Stimulated activated CD4-positive, alpha-beta T cell treated with anti-CD3 and anti-CD28 coated beads, Interleukin-2, amount 100 ng/mL, for 24 hours (primary cell): Measurements from ENCODE around the gene MTUS2.

Experiments
- DNase-seq, 2 donors: peaks; one replicate each; pipeline ENCODE4 v3.0.0-alpha.2; 2020

Gene MTUS2

DNA sequence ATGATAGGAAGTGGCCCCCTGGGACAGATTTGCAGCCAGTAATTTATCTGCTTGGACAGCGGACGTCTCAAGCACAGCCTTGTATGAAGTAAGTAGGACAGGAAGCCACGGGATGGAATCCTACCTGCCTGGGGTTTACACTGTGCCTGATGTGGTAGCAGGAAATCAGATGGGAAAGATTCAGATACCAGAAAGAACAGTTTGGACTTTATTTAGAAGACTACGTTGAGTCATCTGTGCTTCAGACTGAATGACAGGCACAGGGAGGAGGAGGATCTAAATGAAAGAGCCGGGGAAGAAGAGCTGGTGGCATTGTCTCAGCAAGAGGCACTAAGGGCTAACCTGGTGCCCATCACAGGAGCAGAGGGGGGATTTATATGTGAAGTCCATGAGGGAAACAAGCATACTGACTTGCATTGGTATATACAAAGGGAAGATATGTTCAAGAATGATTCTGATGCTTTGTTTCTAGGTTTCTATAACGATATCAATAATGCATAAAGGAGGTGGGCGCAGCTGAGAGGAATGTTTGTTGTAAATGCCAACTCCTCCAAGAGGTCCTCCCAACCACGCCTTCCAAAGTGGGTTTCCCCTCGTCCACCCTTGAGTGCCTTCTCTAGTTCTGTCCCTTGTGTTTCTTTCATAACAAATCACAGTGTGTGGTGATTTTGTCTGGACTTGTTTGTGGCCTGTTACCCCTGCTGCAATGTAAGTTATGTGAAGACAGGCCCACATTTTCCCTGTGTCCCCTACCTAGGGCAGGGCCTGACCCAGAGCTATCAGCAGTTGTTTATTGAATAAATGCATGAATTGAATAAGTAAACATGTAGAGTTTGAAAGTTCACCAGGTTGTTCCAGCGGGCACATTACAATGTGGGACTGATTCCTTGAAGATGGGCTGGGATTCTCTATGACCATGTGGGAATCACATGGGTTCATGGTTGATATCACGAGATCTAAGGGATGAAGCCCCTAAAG, 446.9 kb downstream of the MTUS2 start:
- no peak for DNase-seq

DNA sequence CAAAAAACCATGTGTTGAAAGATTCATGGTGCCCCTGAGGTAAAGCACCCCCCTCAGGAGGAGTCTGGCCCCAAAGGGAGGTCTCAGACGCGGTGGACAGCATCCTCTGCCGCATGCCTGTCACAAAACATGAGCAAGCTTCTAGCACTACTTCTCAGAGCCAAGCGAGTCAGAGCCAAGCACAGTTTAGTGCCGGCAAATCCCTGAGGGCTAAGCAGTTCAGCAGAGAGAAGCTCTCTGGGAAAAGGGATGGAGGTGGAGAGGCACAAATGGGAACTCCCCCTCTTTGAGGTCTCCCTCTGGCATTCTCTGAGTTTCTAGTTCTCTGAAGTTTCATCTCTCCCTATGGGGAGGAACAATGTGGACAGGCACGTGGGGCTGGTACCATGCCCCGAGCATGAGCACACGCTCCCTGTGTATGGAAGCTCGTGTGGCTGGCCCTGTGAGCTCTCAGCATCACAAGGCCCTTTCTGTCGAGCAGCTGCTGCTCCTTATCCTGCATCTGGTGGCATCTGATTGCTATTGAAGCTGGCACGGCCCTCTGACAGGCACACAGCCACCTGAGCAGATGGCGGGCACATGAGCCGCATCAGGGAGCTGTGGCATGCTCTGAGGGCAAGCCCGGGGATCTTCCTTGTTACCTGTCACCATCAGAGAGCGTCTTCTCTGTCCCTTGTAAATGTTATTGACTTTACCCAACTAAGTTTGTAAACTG, 450.3 kb downstream of the MTUS2 start:
- DNase-seq: no peak

DNA sequence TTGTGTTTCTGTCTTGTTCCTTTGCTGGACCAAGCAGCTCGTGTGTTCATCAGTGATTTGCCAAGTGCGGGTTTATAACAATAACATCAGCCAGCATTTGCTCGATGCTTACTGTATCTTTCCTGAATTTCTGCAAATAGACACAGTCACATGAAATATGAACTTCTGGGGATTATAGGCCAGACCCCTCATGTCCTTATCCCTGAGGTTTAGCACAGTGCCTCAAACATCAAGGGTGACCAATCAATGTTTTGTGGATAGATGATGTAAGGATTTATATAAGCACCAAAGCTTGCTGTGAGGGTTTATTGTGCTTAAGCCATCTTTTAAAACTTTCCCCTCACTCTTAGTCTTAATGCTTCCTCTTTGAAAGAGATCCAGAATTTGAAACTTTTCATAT, 451.5 kb downstream of the MTUS2 start:
- DNase-seq: no peak

DNA sequence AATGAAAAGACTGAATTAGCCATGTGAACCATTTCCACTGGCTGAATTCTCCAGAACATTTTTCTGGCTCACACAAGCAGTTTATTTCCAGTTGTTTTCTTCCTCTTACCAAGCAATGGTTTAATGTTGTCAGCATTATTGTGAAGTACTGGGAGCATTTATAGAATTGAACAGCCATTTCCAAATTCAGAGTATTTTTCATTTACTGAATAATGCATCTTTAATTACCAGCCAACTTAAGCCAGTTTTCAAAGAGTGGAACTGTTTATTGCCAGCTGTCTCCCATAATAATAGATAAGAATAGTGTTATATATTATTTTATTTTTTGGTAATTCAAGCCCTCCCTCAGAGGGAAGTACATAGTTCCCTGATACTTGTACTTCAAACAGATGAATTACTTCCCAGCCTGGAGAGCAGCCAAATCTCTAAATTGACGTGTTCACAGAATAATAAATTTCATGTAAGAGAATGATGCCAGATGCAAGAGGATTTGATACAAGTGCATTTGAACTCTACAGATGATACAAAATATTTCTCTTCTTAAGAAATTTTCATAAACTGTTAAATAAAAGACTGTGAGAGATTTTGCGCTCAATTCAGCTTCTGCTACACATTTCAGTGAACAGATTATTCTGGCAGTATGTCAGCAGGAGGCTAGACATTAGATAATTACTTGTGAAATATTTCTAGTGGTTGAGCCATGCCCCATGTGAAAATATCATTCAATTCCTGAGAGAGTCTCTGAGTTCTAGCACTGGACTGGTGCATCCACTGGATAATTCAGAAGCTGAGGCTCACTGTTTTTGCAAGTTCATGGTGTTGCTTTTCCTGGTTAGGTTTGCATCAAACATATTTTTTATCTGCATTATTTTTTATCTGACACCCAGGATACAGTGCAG, 459.5 kb downstream of the MTUS2 start:
- DNase-seq: no peak

DNA sequence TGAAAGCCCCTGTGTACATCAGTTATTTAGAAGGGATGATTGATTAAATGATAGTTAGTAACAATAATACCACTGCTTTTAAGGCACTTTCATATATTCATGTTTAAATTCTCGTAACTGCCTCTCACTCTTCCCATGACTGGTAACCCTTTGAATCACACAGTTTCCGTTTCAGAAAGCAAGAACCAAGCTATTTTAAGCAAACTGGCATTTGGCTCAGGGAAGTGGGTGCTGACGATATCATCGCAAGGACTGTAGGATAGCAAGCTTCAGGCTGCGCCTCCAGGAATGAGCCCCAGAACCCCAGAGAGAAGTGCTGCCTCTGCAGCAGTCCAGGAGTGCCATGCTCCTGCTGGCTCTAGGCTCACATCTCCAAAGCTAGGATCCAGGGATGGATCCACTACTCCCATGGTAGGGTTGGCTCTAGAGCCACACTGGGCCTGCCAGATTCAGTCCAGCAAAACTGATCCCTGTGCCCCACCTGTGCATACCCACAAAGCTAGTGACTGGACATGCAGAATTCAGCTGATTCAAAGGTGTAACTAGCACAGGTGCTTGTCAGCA, 461.9 kb downstream of the MTUS2 start:
- no peak for DNase-seq

DNA sequence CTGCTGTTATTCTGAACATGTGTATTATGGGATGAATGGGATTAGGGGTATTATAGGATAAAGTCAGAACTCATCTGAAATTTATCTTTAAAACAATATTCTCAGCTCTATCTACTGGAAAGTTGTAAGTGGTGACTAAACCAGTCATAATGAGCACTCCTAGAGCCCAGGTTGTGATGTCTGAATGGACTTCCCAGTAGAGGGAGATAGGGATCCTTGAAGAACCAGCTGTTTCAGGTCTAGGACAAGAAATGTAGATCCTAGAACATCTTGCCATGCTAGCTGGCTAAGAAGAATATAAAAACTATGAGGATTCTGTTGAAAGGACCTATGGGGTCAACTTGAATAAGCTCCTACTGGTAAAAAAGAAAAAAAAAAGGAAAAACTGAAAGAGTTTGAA, 464.6 kb downstream of the MTUS2 start:
- DNase-seq: no peak

DNA sequence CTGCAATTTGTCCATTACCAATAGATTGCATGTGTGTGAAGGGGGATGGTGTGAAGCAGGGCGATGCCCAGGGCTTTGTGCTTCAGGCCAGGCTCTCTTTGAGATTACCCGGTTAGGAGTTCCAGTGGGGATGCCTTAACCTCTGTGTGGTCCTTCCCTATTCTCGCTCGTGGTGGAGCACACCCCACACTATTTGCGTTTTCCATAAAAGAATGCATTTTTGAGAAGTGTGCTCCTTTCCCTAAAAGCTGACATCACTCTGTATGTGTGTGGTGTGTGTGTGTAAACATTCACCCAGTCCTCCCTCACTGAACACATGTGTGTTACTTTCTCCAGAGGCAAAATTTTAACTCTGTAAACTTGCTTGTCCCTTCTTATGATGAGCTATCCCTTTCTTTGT, 467.1 kb downstream of the MTUS2 start:
- no peak for DNase-seq

DNA sequence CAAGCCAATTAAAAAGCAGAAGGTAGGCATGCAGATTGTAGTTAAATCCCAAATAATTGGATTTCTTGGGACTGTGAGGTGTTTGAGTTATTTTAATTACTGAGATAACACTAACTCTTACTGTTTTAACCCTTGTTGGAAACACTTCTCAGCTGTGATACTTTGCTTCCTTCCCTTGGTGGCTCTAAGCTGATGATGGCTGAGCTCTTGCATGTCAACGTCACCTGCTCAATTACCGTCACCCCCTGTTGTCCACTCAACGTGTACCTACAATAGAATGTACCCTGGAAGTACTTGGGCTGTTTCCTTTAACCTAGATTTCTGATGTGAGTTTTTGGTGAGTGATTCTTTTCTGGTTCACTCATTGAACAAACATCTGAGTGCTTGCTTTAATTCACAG, 471.9 kb downstream of the MTUS2 start:
- no peak for DNase-seq

DNA sequence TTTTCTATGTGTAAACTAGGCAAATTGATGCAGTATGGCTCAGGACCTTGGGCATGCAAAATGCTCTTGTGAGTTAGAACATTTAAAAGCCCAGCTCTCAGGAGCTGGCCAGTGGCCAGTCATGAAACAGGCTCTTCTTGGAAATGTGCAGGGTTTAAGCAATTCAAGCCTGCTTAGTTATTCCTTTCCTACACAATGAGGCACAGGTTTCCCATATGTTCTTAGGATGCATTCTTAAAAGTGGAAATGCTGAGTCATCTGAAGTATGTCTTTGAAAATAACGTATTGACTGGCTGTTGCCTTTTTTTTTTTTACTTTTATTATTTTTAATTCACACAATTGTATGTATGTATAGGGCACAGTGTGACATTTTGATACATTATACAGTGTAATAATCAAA, 474.7 kb downstream of the MTUS2 start:
- DNase-seq: no peak

DNA sequence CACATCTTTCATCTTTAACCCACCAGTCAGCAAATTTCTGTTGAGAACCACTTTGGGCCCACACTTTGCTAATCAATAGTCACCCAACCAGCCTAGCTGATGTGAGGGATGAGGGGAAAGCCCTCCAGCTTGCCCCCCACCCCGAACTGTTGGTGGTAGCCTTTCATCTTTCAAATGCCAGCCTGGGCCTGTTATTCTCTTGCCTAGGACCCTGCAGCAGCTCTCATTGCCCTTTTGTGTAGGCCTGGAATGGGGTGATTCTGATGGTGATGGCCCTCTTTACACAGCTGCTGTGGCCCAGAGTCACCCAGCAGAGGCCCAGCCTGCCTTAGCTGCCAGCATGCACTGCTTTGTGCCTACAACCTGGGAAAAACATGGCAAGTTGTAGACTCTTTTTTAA, 480.9 kb downstream of the MTUS2 start:
- no peak for DNase-seq

DNA sequence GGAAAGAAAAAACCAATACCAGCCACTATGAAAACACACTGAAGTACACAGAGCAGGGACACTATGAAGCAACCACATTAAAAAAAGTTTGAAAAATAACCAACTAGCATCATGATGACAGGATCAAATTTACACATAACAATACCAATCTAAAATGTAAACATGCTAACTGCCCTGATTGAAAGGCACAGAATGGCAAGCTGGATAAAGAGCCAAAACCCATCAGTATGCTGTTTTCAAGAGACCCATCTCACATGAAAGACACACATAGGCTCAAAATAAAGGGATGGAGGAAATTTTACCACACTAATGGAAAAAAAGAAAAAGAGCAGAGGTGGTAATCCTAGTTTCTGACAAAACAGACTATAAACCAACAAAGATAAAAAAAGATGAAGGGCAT, 484.0 kb downstream of the MTUS2 start:
- no peak for DNase-seq

DNA sequence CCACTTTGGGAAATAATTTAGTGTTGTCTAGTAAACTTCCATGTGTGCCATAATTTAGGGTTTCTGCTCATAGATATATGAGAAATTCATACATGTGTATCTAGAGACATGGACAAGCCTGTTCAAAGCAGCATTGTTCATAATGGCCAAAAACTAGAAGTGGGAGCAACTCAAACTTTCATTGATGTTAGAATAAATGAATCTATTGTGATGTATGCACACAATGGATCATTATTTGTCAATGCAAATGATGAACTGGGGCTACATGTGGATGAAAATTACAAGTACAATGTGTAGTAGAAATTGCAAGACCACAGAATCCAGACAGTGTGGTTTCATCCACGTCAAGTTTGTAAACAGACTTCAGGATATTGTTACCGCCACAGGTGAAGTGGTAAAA, 490.7 kb downstream of the MTUS2 start:
- no peak for DNase-seq

DNA sequence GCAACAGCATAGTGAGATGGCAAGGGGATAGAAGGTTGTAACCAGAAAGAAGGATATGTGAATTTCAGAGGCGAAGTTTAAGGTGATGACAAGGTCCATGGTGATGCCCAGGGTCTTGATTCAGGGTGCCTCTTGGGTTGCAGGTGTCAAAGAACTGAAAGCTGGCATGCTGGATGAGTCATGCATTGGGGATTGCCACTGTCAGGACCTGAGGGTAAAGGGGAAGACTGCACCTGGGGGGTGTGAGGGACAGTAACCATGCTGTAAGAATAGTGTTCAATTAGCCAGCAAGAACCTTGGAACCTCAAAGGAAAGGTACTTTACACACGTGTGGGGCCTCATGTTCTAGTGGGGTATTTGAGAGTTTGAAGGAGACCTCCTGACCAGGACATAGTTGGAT, 495.7 kb downstream of the MTUS2 start:
- DNase-seq: no peak

DNA sequence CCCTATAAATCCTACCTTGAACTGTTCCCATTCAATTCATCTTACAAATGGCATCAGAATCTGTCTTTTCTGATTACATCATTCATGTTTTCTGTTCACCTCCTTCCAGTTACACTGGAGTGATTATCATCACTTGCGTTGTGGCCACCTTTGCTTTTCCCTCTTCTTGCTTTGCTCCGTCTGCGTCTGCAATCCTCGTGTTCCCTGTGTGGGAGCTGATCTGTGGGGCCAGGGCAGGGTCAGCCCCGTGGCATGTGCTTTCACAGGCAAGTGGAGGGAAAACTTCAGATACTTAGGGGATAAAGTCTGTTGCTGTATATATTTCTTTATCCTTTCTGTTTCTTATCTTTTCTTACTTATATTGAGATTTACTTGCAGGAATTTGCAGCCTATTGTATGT, 497.7 kb downstream of the MTUS2 start:
- no peak for DNase-seq

DNA sequence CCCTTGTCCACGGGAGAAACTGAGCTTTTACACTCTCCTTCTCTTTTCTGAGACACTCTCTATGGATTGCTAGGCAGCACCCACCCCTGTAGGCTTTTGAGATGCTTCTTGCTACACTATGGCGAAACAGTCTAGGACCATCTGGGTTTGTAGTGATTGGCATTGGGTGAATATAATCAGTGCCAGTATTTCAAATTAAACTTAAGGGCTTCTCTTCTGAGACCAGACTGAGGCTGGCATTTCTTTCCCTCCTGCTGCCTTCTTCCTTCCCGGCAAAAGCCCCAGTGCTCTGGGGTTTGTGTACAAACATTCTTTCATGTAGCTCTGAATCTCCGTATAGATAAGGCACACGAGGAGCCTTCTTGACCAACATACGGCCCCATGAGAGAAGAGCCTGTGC, 498.6 kb downstream of the MTUS2 start:
- no peak for DNase-seq

DNA sequence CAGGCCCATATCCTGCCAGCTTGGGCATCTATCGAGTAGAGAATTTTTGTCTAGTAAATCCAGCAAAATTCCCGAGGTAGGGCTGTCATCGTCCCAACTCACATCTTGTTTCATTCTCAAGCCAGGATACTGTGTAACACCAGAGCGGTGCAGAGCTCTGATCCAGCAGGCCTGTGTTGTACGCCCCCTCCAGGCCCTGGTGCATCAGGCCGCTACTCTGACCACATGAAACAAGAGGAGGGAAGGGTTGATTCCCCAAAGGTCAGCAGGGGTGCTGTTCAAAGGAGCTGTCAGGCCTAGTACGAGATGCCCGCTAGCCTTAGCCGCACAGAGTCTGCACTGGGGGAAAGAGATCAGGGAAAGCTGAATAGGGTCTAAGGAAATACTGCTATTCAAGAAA, 499.3 kb downstream of the MTUS2 start:
- DNase-seq: no peak

DNA sequence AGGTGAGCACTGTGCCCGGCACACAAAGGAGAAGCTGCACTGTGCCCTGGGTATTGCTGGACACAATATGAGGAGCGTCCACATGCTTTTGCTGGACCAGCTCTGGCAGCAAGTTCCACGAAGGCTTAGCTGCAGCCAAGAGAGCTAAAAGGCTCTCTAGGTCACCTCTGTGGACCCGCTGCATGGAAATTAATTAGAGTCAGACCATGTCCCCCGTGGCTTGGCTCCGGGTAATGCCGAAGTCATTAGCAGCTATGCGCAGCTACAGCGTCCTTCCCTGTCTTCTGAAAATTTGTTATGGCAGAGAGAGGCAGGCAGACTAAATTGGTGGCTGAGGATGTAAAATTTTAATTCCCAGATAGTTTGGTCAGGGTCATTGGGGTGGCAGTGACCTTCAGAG, 503.8 kb downstream of the MTUS2 start:
- no peak for DNase-seq

DNA sequence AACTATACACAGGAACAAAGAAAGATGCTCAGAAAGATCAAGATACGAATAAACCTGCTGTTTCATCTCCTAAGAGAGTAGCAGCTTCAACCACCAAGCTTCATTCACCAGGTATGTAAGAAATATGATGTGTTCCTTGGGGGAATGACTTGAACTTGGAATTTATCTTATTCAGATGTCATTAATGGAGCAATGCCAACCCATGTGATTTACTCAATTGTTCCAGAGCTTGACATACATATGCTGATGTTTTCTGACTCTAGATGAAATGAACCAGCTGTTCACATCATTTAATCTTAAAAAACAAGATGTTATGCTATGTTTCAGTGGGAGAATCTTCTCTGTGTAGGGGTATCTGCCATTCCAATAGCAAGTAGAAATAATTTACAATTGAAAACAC, 504.5 kb downstream of the MTUS2 start:
- DNase-seq: no peak

DNA sequence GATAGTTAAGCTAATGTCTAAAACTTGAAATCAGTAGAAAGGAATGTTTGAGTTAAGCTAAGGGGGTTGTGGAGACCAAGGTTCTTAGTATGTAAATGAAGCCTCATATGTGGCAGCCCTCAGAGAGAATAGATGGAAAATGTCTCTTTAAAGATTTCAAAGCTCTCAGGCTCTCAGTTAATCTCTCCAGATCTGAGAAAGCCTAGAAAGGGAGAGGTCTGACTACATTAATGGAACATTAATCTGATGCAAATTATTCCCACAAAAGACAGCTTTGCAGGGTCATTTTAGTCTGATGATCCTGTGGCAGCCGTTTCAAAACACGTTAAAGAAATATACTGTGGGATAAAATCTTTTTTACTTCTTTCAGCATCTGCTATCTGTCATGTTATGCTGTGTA, 508.4 kb downstream of the MTUS2 start:
- DNase-seq: no peak

DNA sequence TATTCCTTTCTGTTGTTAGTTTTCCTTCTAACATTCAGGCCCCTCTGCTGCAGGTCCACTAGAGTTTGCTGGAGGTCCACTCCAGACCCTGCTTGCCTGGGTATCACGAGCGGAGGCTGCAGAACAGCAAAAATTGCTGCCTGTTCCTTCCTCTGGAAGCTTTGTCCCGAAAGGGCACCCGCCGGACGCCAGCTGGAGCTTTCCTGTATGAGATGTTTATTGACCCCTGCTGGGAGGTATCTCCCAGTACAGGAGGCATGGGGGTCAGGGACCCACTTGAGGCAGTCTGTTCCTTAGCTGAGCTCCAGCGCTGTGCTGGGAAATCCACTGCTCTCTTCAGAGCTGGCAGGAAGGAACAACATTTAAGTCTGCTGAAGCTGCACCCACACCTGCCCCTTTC, 516.2 kb downstream of the MTUS2 start:
- DNase-seq: no peak

DNA sequence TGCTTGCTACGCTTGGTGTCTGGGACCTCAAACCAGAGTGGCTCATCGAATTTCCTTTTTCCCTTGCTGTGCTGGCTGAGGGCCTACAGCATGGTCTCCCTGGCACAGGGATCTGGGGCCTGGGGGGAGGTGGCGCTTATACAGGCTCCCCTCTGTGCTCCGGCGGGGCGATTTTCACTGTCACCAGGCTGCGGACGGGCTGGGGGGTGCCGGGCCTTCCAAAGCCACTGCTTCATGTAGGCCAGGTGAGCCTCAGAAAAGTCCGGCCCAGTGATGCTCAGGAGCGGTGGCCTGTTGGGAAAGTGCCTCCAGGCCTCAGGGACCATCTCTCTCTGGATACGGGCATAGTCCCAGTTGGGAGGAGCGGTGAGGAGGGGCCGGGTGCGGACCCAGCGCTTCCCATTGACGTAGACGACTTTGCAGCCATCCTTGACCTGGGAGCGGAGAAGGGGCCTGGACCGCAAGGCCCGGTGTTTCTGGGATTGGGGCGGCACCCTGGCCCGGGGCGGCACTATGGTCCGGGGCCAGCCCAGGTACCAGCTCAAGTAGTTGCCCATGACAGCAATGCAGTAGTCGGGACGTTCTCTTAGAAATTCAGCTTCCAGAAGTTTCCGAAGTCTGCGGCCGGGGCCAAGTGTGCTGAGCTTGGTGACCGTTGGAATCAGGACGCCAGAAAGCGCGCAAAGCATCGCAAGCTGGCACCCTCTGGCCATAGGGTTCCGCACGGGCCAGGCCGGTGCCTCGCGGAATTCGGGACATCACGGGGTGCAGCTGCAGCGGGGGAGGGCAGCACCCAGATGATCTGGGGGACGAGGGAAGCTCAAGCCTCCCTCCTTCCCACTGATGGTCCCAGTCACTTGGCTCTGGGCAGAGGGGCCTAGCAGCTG, 519.5 kb downstream of the MTUS2 start:
- DNase-seq: no peak
